Glomerular endothelial cell (primary cell): ENCODE measurements around the gene DUOX1. TPM values are rescaled to one million over a fixed set of nuclear protein-coding genes. Genes with fewer than 3 reads are reported as not detected.

ENCODE experiments used
- total RNA-seq: library from RNA; depleted of rRNA; stranded (reverse); fragments of >200 nt; gene quantifications from 2 replicates; pipeline ENCODE4 v1.2.3, GENCODE V29; 2015

The DUOX1 gene
- total RNA-seq, 1 donor from 2014 or later: not detected

Other genes starting within 250 kb of the DUOX1 start
- gene TERB2, start 173.3 kb upstream of the DUOX1 start, total RNA-seq: not detected in 2 replicates
- gene SORD, start 106.8 kb upstream of the DUOX1 start, total RNA-seq: 6.4 and 9.0 TPM in 2 replicates
- gene DUOX2, start 15.8 kb upstream of the DUOX1 start, total RNA-seq: not detected in 2 replicates
- gene DUOXA2, start 15.7 kb upstream of the DUOX1 start, total RNA-seq: not detected in 2 replicates
- not detected in 2 replicates for gene DUOXA1, start 115 bp upstream of the DUOX1 start, total RNA-seq
- gene SHF, start 58.0 kb downstream of the DUOX1 start, total RNA-seq: 1.9 and 2.8 TPM in 2 replicates
- not detected in 2 replicates for gene SLC28A2, start 122.2 kb downstream of the DUOX1 start, total RNA-seq
- not detected in 2 replicates for gene GATM, start 248.6 kb downstream of the DUOX1 start, total RNA-seq